K562 (cell line): ENCODE data around the gene POMT2. TPM values are rescaled to one million over a fixed set of nuclear protein-coding genes. Genes with fewer than 3 reads are reported as not detected.

Experiments
- ATAC-seq: fragments of 200-7000 bp; cut with Tn5 transposase; 3 replicates; pipeline ENCODE4 v1.9.1; 2020; ENCODE audit warnings: moderate library complexity
- BruUV-seq: library from RNA; stranded (reverse); fragments of 400-500 nt; replicated peaks from 2 replicates; lab custom pipeline; 2021; lab: Mats Ljungman, UMichigan
- CTCF ChIA-PET: fragments of 300-600 bp; formaldehyde crosslinking; extraction: SDS; loops from one replicate; lab custom pipeline; 2021; ENCODE audit warnings: low intra/inter-chr PET ratio; lab: Yijun Ruan, JAX
- POLR2A ChIA-PET: fragments of 300-600, 350-650 bp; sonication (Branson Sonifier 250); formaldehyde crosslinking; extraction: SDS; loops from one replicate; lab custom pipeline; 2021; ENCODE audit warnings: antibody characterized with exemption, inconsistent platforms; lab: Yijun Ruan, JAX
- DNase-seq, 4 experiments: peaks; one replicate each; pipeline versions ENCODE4 v3.0.0 to v3.0.0-alpha.2; 2011 to 2018; ENCODE audit warnings: low spot score in 3 of 4, mixed read lengths in 3 of 4; ENCODE audit errors: extremely low read depth in 1 of 4
- FAIRE-seq: peaks from 2 replicates; lab custom pipeline; 2011; peaks lifted over from hg19 to GRCh38; lab: Jason Lieb, UNC
- H2AFZ ChIP-seq: 2 replicates; pipeline ENCODE4 v1.6.0; 2011; ENCODE audit warnings: low read depth, low read length, control low read depth, inconsistent platforms
- H3K27ac ChIP-seq: fragments of 200-600 bp; 3 replicates; pipeline ENCODE4 v1.8.0; 2011; ENCODE audit warnings: low read depth, mild to moderate bottlenecking, control low read depth, inconsistent platforms, low read length, moderate library complexity, mixed read lengths; ENCODE audit errors: extremely low read depth
- H3K27me3 ChIP-seq, 2 experiments: fragments of 300-600 bp in 1 of 2; 2 replicates in 1 of 2; 3 replicates in 1 of 2; pipeline versions ENCODE4 v1.6.0 to v1.8.0; 2011; ENCODE audit warnings: inconsistent platforms in 2 of 2, low read length in 2 of 2, mild to moderate bottlenecking in 1 of 2, mixed read lengths in 1 of 2, moderate library complexity in 1 of 2; ENCODE audit not compliant: control insufficient read depth in 2 of 2, insufficient read depth in 2 of 2
- H3K36me3 ChIP-seq: fragments of 300-600 bp; 3 replicates; pipeline ENCODE4 v1.8.0; 2011; ENCODE audit warnings: mild to moderate bottlenecking, low read length, inconsistent platforms; ENCODE audit not compliant: control insufficient read depth, insufficient read depth
- H3K4me1 ChIP-seq, 2 experiments: fragments of 200-600 bp in 1 of 2; replicated peaks in 1 of 2; 2 replicates in 1 of 2; 3 replicates in 1 of 2; pipeline versions ENCODE4 v1.5.1 to v1.8.0; 2011; ENCODE audit warnings: inconsistent platforms in 2 of 2, low read length in 2 of 2, mild to moderate bottlenecking in 1 of 2, mixed read lengths in 1 of 2, moderate library complexity in 1 of 2; ENCODE audit not compliant: control insufficient read depth in 2 of 2, insufficient read depth in 2 of 2
- H3K4me2 ChIP-seq: 2 replicates; pipeline ENCODE4 v1.6.1; 2011; ENCODE audit warnings: low read length, control low read depth, inconsistent platforms, mixed read lengths; ENCODE audit not compliant: insufficient read depth
- H3K4me3 ChIP-seq: fragments of 200-600 bp; sonication (generic), shearing (Covaris generic); 2 replicates; pipeline ENCODE4 v1.5.1; 2016; ENCODE audit warnings: control low read depth, inconsistent platforms
- H3K79me2 ChIP-seq: fragments of 200-600 bp; 3 replicates; pipeline ENCODE4 v1.8.0; 2011; ENCODE audit warnings: low read length, inconsistent platforms; ENCODE audit not compliant: control insufficient read depth, insufficient read depth
- H3K9ac ChIP-seq, 2 experiments: 2 replicates each; pipeline versions ENCODE4 v1.6.0 to v1.6.1; 2011; ENCODE audit warnings: low read depth in 2 of 2, low read length in 2 of 2, control low read depth in 1 of 2, inconsistent platforms in 1 of 2, mild to moderate bottlenecking in 1 of 2, mixed read lengths in 1 of 2; ENCODE audit not compliant: insufficient read depth in 1 of 2
- H3K9me1 ChIP-seq: one replicate; pipeline ENCODE4 v1.6.0; 2011; ENCODE audit warnings: inconsistent platforms, mild to moderate bottlenecking, low read length, moderate library complexity; ENCODE audit not compliant: control insufficient read depth, insufficient read depth
- H3K9me3 ChIP-seq: replicated peaks from 2 replicates; pipeline ENCODE4 v1.5.1; 2011; ENCODE audit warnings: low read depth, low read length, inconsistent platforms; ENCODE audit not compliant: control insufficient read depth, insufficient read depth
- H4K20me1 ChIP-seq: replicated peaks from 2 replicates; pipeline ENCODE4 v1.6.1; 2011; ENCODE audit warnings: low read length, inconsistent platforms, mixed read lengths; ENCODE audit not compliant: control insufficient read depth, insufficient read depth
- CBX2 ChIP-seq: fragments of 200-600 bp; sonication (generic); IDR thresholded peaks from one replicate; pipeline ENCODE4 v1.6.1; 2012; ENCODE audit warnings: mild to moderate bottlenecking, low read length, inconsistent platforms; ENCODE audit not compliant: insufficient read depth, poor library complexity, severe bottlenecking
- CREB3 ChIP-seq: fragments of 450-650 bp; conservative IDR thresholded peaks from 2 replicates; pipeline ENCODE4 v1.6.1; 2016; ENCODE audit warnings: missing genetic modification characterization, low read depth, mild to moderate bottlenecking, missing compliant biosample characterization, moderate library complexity
- CTCF ChIP-seq, 3 experiments: IDR thresholded peaks in 2 of 3; conservative IDR thresholded peaks in 1 of 3; 2 replicates each; pipeline ENCODE4 v1.5.1; 2011 to 2012; ENCODE audit warnings: low read length in 3 of 3, mild to moderate bottlenecking in 3 of 3, control low read depth in 2 of 3, improper control_type of control experiment in 1 of 3, inconsistent platforms in 1 of 3, low read depth in 1 of 3, mixed read lengths in 1 of 3, moderate library complexity in 1 of 3; ENCODE audit not compliant: insufficient read depth in 2 of 3
- E2F8 ChIP-seq: fragments of 450-650 bp; IDR thresholded peaks from 2 replicates; pipeline ENCODE4 v1.7.1; 2018; ENCODE audit warnings: mild to moderate bottlenecking, low read depth; ENCODE audit not compliant: partially characterized antibody
- MCM2 ChIP-seq: fragments of 450-650 bp; IDR thresholded peaks from 2 replicates; pipeline ENCODE4 v1.6.1; 2017; ENCODE audit warnings: low read depth, mild to moderate bottlenecking
- MYNN ChIP-seq, 2 experiments: sonication (generic); formaldehyde crosslinking in 1 of 2; IDR thresholded peaks; 2 replicates each; pipeline versions ENCODE4 v1.5.0 to v1.6.1; 2016 to 2020; ENCODE audit warnings: antibody characterized with exemption in 1 of 2, missing genetic modification reagents in 1 of 2
- NFXL1 ChIP-seq: fragments of 450-650 bp; formaldehyde crosslinking; IDR thresholded peaks from 2 replicates; pipeline ENCODE4 v1.4.0; 2021; ENCODE audit warnings: mild to moderate bottlenecking
- ZBTB12 ChIP-seq: fragments of 250-450 bp; sonication (Bioruptor Pico); IDR thresholded peaks from 2 replicates; pipeline ENCODE4 v1.4.0; 2020
- ZNF232 ChIP-seq: sonication (generic); formaldehyde crosslinking; IDR thresholded peaks from 2 replicates; pipeline ENCODE4 v1.8.0; 2022; ENCODE audit warnings: mild to moderate bottlenecking, missing genetic modification reagents
- ZNF512 ChIP-seq: IDR thresholded peaks from 2 replicates; pipeline ENCODE4 v1.6.1; 2016; ENCODE audit warnings: missing genetic modification characterization, missing compliant biosample characterization
- ZNF785 ChIP-seq: fragments of 250-450 bp; sonication (Bioruptor Pico); IDR thresholded peaks from 2 replicates; pipeline ENCODE4 v1.4.0; 2020; ENCODE audit warnings: mild to moderate bottlenecking
- ZNF79 ChIP-seq: fragments of 250-450 bp; sonication (Bioruptor Pico); IDR thresholded peaks from 2 replicates; pipeline ENCODE4 v1.4.0; 2020; ENCODE audit warnings: low read depth, mild to moderate bottlenecking, moderate library complexity
- WGBS: fragments of 100-300 bp; shearing (Covaris generic); methylation state at CpG from one replicate; pipeline ENCODE4 v1.1.6; 2016; ENCODE audit warnings: low coverage, mixed read lengths; ENCODE audit not compliant: insufficient coverage; ENCODE audit errors: missing lambda C conversion rate; 5-methylcytosine and 5-hydroxymethylcytosine counted together
- in situ Hi-C: fragments of 300-500 bp; cut with MboI; formaldehyde crosslinking; loops from 4 replicates; pipeline ENCODE4 v1.15.0; 2018; ENCODE audit warnings: inconsistent platforms, mixed read lengths
- intact Hi-C: fragments of 100-400 bp; cut with micrococcal nuclease; formaldehyde crosslinking; loops from 2 replicates; pipeline ENCODE4 v1.14.2; 2022
- polyA plus RNA-seq, 8 experiments: library from polyadenylated mRNA; depleted of rRNA in 4 of 8; stranded (reverse) in 5 of 8; unstranded in 3 of 8; fragments of >200 nt; fragmentation: Nextera tagmentation in 2 of 8; fragmentation: Illumina TruSeq in 1 of 8; extraction: Ambion mirVana in 2 of 8; extraction: Trizol in 1 of 8; gene quantifications; 2 replicates each; pipeline versions ENCODE4 v1.2.1 to v1.2.3, GENCODE V29; 2011 to 2014; ENCODE audit warnings: inconsistent platforms in 1 of 8, missing spikeins in 1 of 8
- total RNA-seq, 7 experiments: library from RNA; depleted of rRNA in 6 of 7; stranded (reverse); fragments of >200 nt in 6 of 7; fragmentation: Illumina TruSeq in 2 of 7; extraction: Trizol in 2 of 7; gene quantifications; 2 replicates each; pipeline versions ENCODE4 v1.2.1 to v1.2.3, GENCODE V29; 2011 to 2021; ENCODE audit warnings: low replicate concordance in 1 of 7

The POMT2 gene
- total and polyA plus RNA-seq, 9 of the 15 experiments (the other 6 are each of a cell fraction or from before 2014, with no cell fraction given), result 0.39 to 16.6 (median 7.8) TPM

GRCh38 chr14:77305696-77306095 is 15.0 kb downstream of the POMT2 start:
- Histone ChIP-seq H3K9me3 (no peaks in the 10 kb centered on the region), H3K4me3 (no peak overlapping the region), H4K20me1 (no peaks in the 10 kb centered on the region), H3K36me3 (peaks cover 14% of the 10 kb centered on the region; the same call in 2 of the 3 replicates), H3K9me1 (no peaks in the 10 kb centered on the region), H3K27ac (no peak overlapping the region), H3K9ac (no peak overlapping the region), H3K4me1 (peaks cover 0 to 5% of the 10 kb centered on the region in 2 experiments; a peak in 2 of 5 replicates), H3K4me2 (no peak overlapping the region), H2AFZ (no peak overlapping the region), H3K27me3 (no peaks in the 10 kb centered on the region), H3K79me2 (no peaks in the 10 kb centered on the region)
- WGBS, result 52% methylated on average over 4 of the region's 4 CpGs
- BruUV-seq, result no TSS peak
- ChIA-PET CTCF (no interaction called here), POLR2A (interaction anchor here (2.6 kb wide), 1 partner anchor 11 kb away, joined by 10 read pairs; no protein-coding TSS in a partner anchor)
- ATAC-seq, result no peak
- in situ Hi-C loops (no loop called here), intact Hi-C loops (no loop called here)
- no peak for DNase-seq
- no peak for FAIRE-seq
- TF ChIP-seq ZNF785 (CRISPR knock-in tag), result no peak
- no peak for TF ChIP-seq ZNF79 (CRISPR knock-in tag)
- TF ChIP-seq ZNF512 (tag), result no peak
- TF ChIP-seq NFXL1, result no peak
- no peak for TF ChIP-seq CBX2
- no peak for TF ChIP-seq CREB3 (tag)
- TF ChIP-seq E2F8, result no peak
- no peak for TF ChIP-seq ZNF232 (CRISPR knock-in tag)
- TF ChIP-seq MCM2, result no peak
- no peak for TF ChIP-seq MYNN (IDR thresholded peaks at IDR 0.05)
- no peak for TF ChIP-seq MYNN (CRISPR knock-in tag; IDR thresholded peaks at IDR 0.05)
- no peak for TF ChIP-seq CTCF (IDR thresholded peaks at IDR 0.05 in 2 of 3, conservative IDR thresholded peaks at IDR 0.05 in 1 of 3; ENCODE audit: insufficient read depth in 2 of 3, low read depth in 1 of 3, low read length in 3 of 3)
- no peak for TF ChIP-seq ZBTB12 (CRISPR knock-in tag)
